H9 (cell line): ENCODE data around the gene NR2F2. TPM values are rescaled to one million over a fixed set of nuclear protein-coding genes. Genes with fewer than 3 reads are reported as not detected.

Experiments used
- DNase-seq: peaks from one replicate; pipeline ENCODE4 v3.0.0-alpha.2; 2017
- H2AFZ ChIP-seq: one replicate; pipeline ENCODE4 v1.6.1; 2013; ENCODE audit warnings: mild to moderate bottlenecking, low read length, control low read depth, moderate library complexity
- H2AK5ac ChIP-seq: 2 replicates; pipeline ENCODE4 v1.6.1; 2013; ENCODE audit warnings: low read length, control low read depth, mixed read lengths; ENCODE audit not compliant: insufficient read length
- H2BK120ac ChIP-seq: one replicate; pipeline ENCODE4 v1.6.1; 2013; ENCODE audit warnings: low read depth, mild to moderate bottlenecking, low read length, control low read depth, inconsistent platforms; ENCODE audit not compliant: poor library complexity, severe bottlenecking
- H2BK12ac ChIP-seq: 2 replicates; pipeline ENCODE4 v1.6.1; 2013; ENCODE audit warnings: low read length, control low read depth, mixed read lengths, low read depth; ENCODE audit not compliant: insufficient read length
- H2BK15ac ChIP-seq: 2 replicates; pipeline ENCODE4 v1.6.1; 2013; ENCODE audit warnings: low read depth, low read length, control low read depth
- H2BK20ac ChIP-seq: one replicate; pipeline ENCODE4 v1.6.1; 2013; ENCODE audit warnings: low read depth, mild to moderate bottlenecking, low read length, control low read depth, inconsistent platforms; ENCODE audit not compliant: poor library complexity, severe bottlenecking
- H2BK5ac ChIP-seq: 2 replicates; pipeline ENCODE4 v1.6.1; 2013; ENCODE audit warnings: low read length, control low read depth, mixed read lengths; ENCODE audit not compliant: insufficient read length
- H3K14ac ChIP-seq: 2 replicates; pipeline ENCODE4 v1.6.1; 2013; ENCODE audit warnings: low read length, control low read depth; ENCODE audit not compliant: insufficient read depth
- H3K18ac ChIP-seq: 2 replicates; pipeline ENCODE4 v1.6.1; 2013; ENCODE audit warnings: low read depth, mild to moderate bottlenecking, mixed read lengths, low read length, control low read depth; ENCODE audit not compliant: insufficient read length
- H3K23ac ChIP-seq: 2 replicates; pipeline ENCODE4 v1.6.1; 2013; ENCODE audit warnings: low read length, control low read depth, mixed read lengths, low read depth; ENCODE audit not compliant: insufficient read length
- H3K23me2 ChIP-seq: 2 replicates; pipeline ENCODE4 v1.6.1; 2013; ENCODE audit warnings: low read depth, mild to moderate bottlenecking, mixed read lengths, low read length, control low read depth; ENCODE audit not compliant: insufficient read length, poor library complexity, severe bottlenecking
- H3K27ac ChIP-seq: 2 replicates; pipeline ENCODE4 v1.5.1; 2013; ENCODE audit warnings: low read length, control low read depth, mixed read lengths, low read depth; ENCODE audit not compliant: insufficient read length
- H3K27me3 ChIP-seq: 2 replicates; pipeline ENCODE4 v1.6.1; 2013; ENCODE audit warnings: low read length, control low read depth, inconsistent platforms; ENCODE audit not compliant: insufficient read depth
- H3K4ac ChIP-seq: 2 replicates; pipeline ENCODE4 v1.6.1; 2013; ENCODE audit warnings: low read depth, mild to moderate bottlenecking, control low read depth, inconsistent platforms, low read length, moderate library complexity
- H3K4me1 ChIP-seq: 2 replicates; pipeline ENCODE4 v1.6.1; 2013; ENCODE audit warnings: low read length, control low read depth, inconsistent platforms; ENCODE audit not compliant: insufficient read depth
- H3K4me2 ChIP-seq: 2 replicates; pipeline ENCODE4 v1.6.1; 2013; ENCODE audit warnings: low read length, control low read depth, mixed read lengths; ENCODE audit not compliant: insufficient read length, insufficient read depth
- H3K56ac ChIP-seq: 2 replicates; pipeline ENCODE4 v1.6.1; 2013; ENCODE audit warnings: low read depth, mild to moderate bottlenecking, mixed read lengths, low read length, control low read depth; ENCODE audit not compliant: insufficient read length
- H3K79me1 ChIP-seq: 2 replicates; pipeline ENCODE4 v1.6.1; 2013; ENCODE audit warnings: low read depth, mild to moderate bottlenecking, moderate library complexity, low read length, control low read depth, inconsistent platforms; ENCODE audit not compliant: insufficient read depth, poor library complexity, severe bottlenecking
- H3K79me2 ChIP-seq: 2 replicates; pipeline ENCODE4 v1.6.1; 2013; ENCODE audit warnings: low read length, control low read depth, inconsistent platforms; ENCODE audit not compliant: insufficient read depth
- H3K9ac ChIP-seq: 2 replicates; pipeline ENCODE4 v1.6.1; 2013; ENCODE audit warnings: low read length, control low read depth, mixed read lengths; ENCODE audit not compliant: insufficient read length; ENCODE audit errors: extremely low read depth
- H3K9me3 ChIP-seq: one replicate; pipeline ENCODE4 v1.6.1; 2013; ENCODE audit warnings: low read depth, low read length, inconsistent platforms; ENCODE audit not compliant: control insufficient read depth
- H3T11ph ChIP-seq: one replicate; pipeline ENCODE4 v1.6.1; 2013; ENCODE audit warnings: mild to moderate bottlenecking, low read length, control low read depth, inconsistent platforms
- H4K20me1 ChIP-seq: one replicate; pipeline ENCODE4 v1.6.1; 2013; ENCODE audit not compliant: control insufficient read depth, insufficient read length, insufficient read depth
- H4K5ac ChIP-seq: 2 replicates; pipeline ENCODE4 v1.6.1; 2013; ENCODE audit warnings: low read depth, mild to moderate bottlenecking, mixed read lengths, low read length, control low read depth; ENCODE audit not compliant: insufficient read length
- H4K8ac ChIP-seq: replicated peaks from 2 replicates; pipeline ENCODE4 v1.6.1; 2013; ENCODE audit warnings: low read length, control low read depth, mixed read lengths, low read depth; ENCODE audit not compliant: insufficient read length
- H4K91ac ChIP-seq: 2 replicates; pipeline ENCODE4 v1.6.1; 2013; ENCODE audit warnings: low read depth, mild to moderate bottlenecking, moderate library complexity, mixed read lengths, low read length, control low read depth; ENCODE audit not compliant: insufficient read length
- H3K27ac Mint-ChIP-seq, 3 experiments: 2 replicates in 2 of 3; 3 replicates in 1 of 3; pipeline ENCODE4 v1.8.0; 2020 to 2021; ENCODE audit warnings: mixed read lengths in 3 of 3, mild to moderate bottlenecking in 1 of 3, moderate library complexity in 1 of 3
- H3K27me3 Mint-ChIP-seq: 2 replicates; pipeline ENCODE4 v1.8.0; 2021; ENCODE audit warnings: low read depth, mild to moderate bottlenecking, moderate library complexity, mixed read lengths
- H3K36me3 Mint-ChIP-seq, 3 experiments: 2 replicates in 2 of 3; 3 replicates in 1 of 3; pipeline ENCODE4 v1.8.0; 2020 to 2021; ENCODE audit warnings: low read depth in 3 of 3, mixed read lengths in 3 of 3; ENCODE audit not compliant: insufficient read depth in 1 of 3
- H3K4me1 Mint-ChIP-seq, 2 experiments: 2 replicates each; pipeline ENCODE4 v1.8.0; 2020; ENCODE audit warnings: mixed read lengths in 2 of 2
- H3K4me3 Mint-ChIP-seq, 2 experiments: 2 replicates in 1 of 2; 3 replicates in 1 of 2; pipeline ENCODE4 v1.8.0; 2020 to 2021; ENCODE audit warnings: mild to moderate bottlenecking in 2 of 2, mixed read lengths in 2 of 2, moderate library complexity in 1 of 2
- H3K9me3 Mint-ChIP-seq, 2 experiments: 2 replicates in 1 of 2; 3 replicates in 1 of 2; pipeline ENCODE4 v1.8.0; 2020; ENCODE audit warnings: mild to moderate bottlenecking in 2 of 2, mixed read lengths in 2 of 2, moderate library complexity in 1 of 2
- CTCF ChIP-seq: fragments of 200-600 bp; sonication (generic); conservative IDR thresholded peaks from 3 replicates; pipeline ENCODE4 v1.8.0; 2021; ENCODE audit warnings: antibody characterized with exemption, mild to moderate bottlenecking
- WGBS: extraction: QIAGEN DNeasy Blood & Tissue Kit; methylation state at CpG from one replicate; pipeline ENCODE4 v1.1.7; 2013; ENCODE audit warnings: missing lambda C conversion rate, low lambda C conversion rate, mixed read lengths; ENCODE audit not compliant: insufficient read length; ENCODE audit errors: extremely low coverage; 5-methylcytosine and 5-hydroxymethylcytosine counted together
- total RNA-seq: library from RNA; stranded (reverse); gene quantifications from 2 replicates; pipeline ENCODE4 v1.2.1, GENCODE V29; 2021

NR2F2 gene
- total RNA-seq, 1 experiment from 2014 or later = 0.24 TPM

GRCh38 chr15:96338766-96339618, 8.5 kb downstream of the NR2F2 start:
- Histone ChIP-seq H3K9me3 (no peaks in the 10 kb centered on the region), H4K20me1 (no peaks in the 10 kb centered on the region), H4K5ac (no peak overlapping the region), H3T11ph (no peak overlapping the region), H2BK5ac (no peak overlapping the region), H3K4ac (no peak overlapping the region), H3K56ac (no peak overlapping the region), H3K4me1 (peaks cover 11% of the 10 kb centered on the region; the same call in 1 of the 2 replicates), H3K18ac (no peak overlapping the region), H2BK15ac (no peak overlapping the region), H2BK12ac (no peak overlapping the region), H2AK5ac (no peak overlapping the region), H3K79me2 (no peaks in the 10 kb centered on the region), H4K8ac (no peak overlapping the region), H3K27ac (no peak overlapping the region), H3K23me2 (peaks cover 13% of the 10 kb centered on the region), H3K27me3 (peaks cover 62% of the 10 kb centered on the region), H3K14ac (no peak overlapping the region), H4K91ac (no peak overlapping the region), H2BK20ac (no peak overlapping the region), H3K79me1 (no peaks in the 10 kb centered on the region), H3K4me2 (no peak overlapping the region), H3K9ac (no peak overlapping the region), H3K23ac (no peak overlapping the region), H2BK120ac (no peak overlapping the region), H2AFZ (no peak overlapping the region)
- Mint-ChIP-seq H3K9me3 (peaks cover 0 to 4% of the 10 kb centered on the region in 2 experiments; a peak in 2 of 5 replicates), H3K4me3 (peak overlapping the region in 1 of 2 experiments; percentile 45; a peak in 2 of 5 replicates), H3K4me1 (peaks cover 66 to 87% of the 10 kb centered on the region in 2 experiments), H3K27ac (no peak overlapping the region), H3K36me3 (no peaks in the 10 kb centered on the region), H3K27me3 (peaks cover 68% of the 10 kb centered on the region)
- no peak for DNase-seq
- TF ChIP-seq CTCF = no peak
- WGBS = no CpG with 5 or more reads among the region's 7 CpGs
